NAMALWA (cell line): ENCODE results near the gene BPI.
A peak's percentile ranks its signal among the peaks of the same experiment; 100 is the strongest.
"Not testable (repeated sequence)": the region's sequence is repeated elsewhere in the genome, so short reads cannot be mapped to it uniquely, and the experiment has no call there.

Source experiments
- DNase-seq: peaks from one replicate; pipeline ENCODE4 v3.0.0-alpha.2; 2015; ENCODE audit warnings: low spot score

BPI gene

GRCh38 chr20:38303908-38304379 lies at the start of gene BPI:
TSS of gene BPI (plus strand) at chr20:38304156. CDS start at chr20:38304224, 68 bp downstream.
- no peak for DNase-seq

GRCh38 chr20:38254621-38255020 lies 49.3 kb upstream of the BPI start:
- DNase-seq, result not testable (repeated sequence)

- DNase-seq, result no peak
Observed at GRCh38 chr20:38255393-38255792, 48.6 kb upstream of the BPI start.

GRCh38 chr20:38256021-38256420 lies 47.9 kb upstream of the BPI start:
- no peak for DNase-seq

- DNase-seq, result no peak
Observed at GRCh38 chr20:38256966-38257365, 47.0 kb upstream of the BPI start.

- DNase-seq, result no peak
Observed at GRCh38 chr20:38258545-38259215, 45.3 kb upstream of the BPI start.

- no peak for DNase-seq
Observed at GRCh38 chr20:38260025-38260377, 44.0 kb upstream of the BPI start.

GRCh38 chr20:38260378-38261053 lies 43.4 kb upstream of the BPI start, which contains the start of gene KIAA1755:
TSS of gene KIAA1755 (minus strand) at chr20:38260735. CDS start at chr20:38260500, 235 bp downstream.
- no peak for DNase-seq

- DNase-seq, result no peak
Observed at GRCh38 chr20:38261054-38261390, 42.9 kb upstream of the BPI start.

- no peak for DNase-seq
Observed at GRCh38 chr20:38262931-38263330, 41.0 kb upstream of the BPI start.

- no peak for DNase-seq
Observed at GRCh38 chr20:38266426-38266825, 37.5 kb upstream of the BPI start.

GRCh38 chr20:38267296-38267695 lies 36.7 kb upstream of the BPI start:
- no peak for DNase-seq

GRCh38 chr20:38267901-38268514 lies 35.9 kb upstream of the BPI start:
- DNase-seq, result no peak

- peak; percentile 59 for DNase-seq
Observed at GRCh38 chr20:38269040-38269439, 34.9 kb upstream of the BPI start.

GRCh38 chr20:38269715-38270114 lies 34.2 kb upstream of the BPI start:
- DNase-seq, result no peak

- DNase-seq, result no peak
Observed at GRCh38 chr20:38270869-38271605, 32.9 kb upstream of the BPI start.

- DNase-seq, result no peak
Observed at GRCh38 chr20:38271608-38272120, 32.3 kb upstream of the BPI start.

- no peak for DNase-seq
Observed at GRCh38 chr20:38272398-38272797, 31.6 kb upstream of the BPI start.

GRCh38 chr20:38272961-38273360 lies 31.0 kb upstream of the BPI start:
- DNase-seq, result no peak

GRCh38 chr20:38275815-38276550 lies 28.0 kb upstream of the BPI start:
- DNase-seq, result peak; percentile 15

GRCh38 chr20:38277285-38277684 lies 26.7 kb upstream of the BPI start:
- DNase-seq, result no peak

GRCh38 chr20:38277691-38278090 lies 26.3 kb upstream of the BPI start:
- no peak for DNase-seq
